22Rv1 (cell line): Measurements from ENCODE around the gene PPP1R1B.

ENCODE experiments used
- H3K27ac ChIP-seq: fragments of 450-650 bp; 2 replicates; pipeline ENCODE4 v1.5.1; 2017
- ZFX ChIP-seq: fragments of 450-650 bp; IDR thresholded peaks from 2 replicates; pipeline ENCODE4 v1.6.1; 2017; ENCODE audit warnings: antibody characterized with exemption, borderline replicate concordance
- TF ChIP-seq, protein P1 (sequence below): fragments of 450-650 bp; IDR thresholded peaks from 2 replicates; pipeline ENCODE4 v1.5.1; 2017; ENCODE audit warnings: mild to moderate bottlenecking

The PPP1R1B gene

GRCh38 chr17:39591958-39592954, 34.5 kb upstream of the PPP1R1B start:
- TF ChIP-seq, protein P1, sequence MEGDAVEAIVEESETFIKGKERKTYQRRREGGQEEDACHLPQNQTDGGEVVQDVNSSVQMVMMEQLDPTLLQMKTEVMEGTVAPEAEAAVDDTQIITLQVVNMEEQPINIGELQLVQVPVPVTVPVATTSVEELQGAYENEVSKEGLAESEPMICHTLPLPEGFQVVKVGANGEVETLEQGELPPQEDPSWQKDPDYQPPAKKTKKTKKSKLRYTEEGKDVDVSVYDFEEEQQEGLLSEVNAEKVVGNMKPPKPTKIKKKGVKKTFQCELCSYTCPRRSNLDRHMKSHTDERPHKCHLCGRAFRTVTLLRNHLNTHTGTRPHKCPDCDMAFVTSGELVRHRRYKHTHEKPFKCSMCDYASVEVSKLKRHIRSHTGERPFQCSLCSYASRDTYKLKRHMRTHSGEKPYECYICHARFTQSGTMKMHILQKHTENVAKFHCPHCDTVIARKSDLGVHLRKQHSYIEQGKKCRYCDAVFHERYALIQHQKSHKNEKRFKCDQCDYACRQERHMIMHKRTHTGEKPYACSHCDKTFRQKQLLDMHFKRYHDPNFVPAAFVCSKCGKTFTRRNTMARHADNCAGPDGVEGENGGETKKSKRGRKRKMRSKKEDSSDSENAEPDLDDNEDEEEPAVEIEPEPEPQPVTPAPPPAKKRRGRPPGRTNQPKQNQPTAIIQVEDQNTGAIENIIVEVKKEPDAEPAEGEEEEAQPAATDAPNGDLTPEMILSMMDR: no peak
- TF ChIP-seq ZFX: no peak
- no peak overlapping the region for H3K27ac ChIP-seq

DNA sequence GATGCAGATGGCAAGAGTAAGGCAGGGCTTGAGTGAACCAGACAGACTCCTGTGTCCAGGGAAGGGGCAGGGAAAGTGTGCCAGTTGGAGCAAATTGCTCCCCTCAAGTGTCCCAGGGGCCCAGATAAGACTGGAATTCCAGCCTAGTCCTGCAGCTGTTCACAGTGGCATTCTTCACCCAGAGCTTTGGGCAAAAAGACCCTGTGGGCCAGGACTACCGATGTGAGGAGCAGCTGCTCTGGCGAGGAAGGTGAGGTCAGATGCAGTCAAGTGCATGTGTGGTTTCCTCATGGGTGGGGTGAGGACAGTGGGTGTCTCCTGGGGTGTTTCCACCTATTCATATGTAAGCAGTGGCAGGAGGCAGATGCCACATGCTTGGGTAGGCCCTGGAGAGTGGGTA, 33.4 kb upstream of the PPP1R1B start:
- no peak overlapping the region for H3K27ac ChIP-seq
- TF ChIP-seq, protein P1: no peak
- TF ChIP-seq ZFX: no peak

GRCh38 chr17:39595294-39595693, 31.5 kb upstream of the PPP1R1B start:
- no peak overlapping the region for H3K27ac ChIP-seq
- TF ChIP-seq ZFX: no peak
- TF ChIP-seq, protein P1: no peak

- TF ChIP-seq, protein P1: no peak
- TF ChIP-seq ZFX: no peak
Observed at GRCh38 chr17:39595928-39596510, 30.7 kb upstream of the PPP1R1B start.

DNA sequence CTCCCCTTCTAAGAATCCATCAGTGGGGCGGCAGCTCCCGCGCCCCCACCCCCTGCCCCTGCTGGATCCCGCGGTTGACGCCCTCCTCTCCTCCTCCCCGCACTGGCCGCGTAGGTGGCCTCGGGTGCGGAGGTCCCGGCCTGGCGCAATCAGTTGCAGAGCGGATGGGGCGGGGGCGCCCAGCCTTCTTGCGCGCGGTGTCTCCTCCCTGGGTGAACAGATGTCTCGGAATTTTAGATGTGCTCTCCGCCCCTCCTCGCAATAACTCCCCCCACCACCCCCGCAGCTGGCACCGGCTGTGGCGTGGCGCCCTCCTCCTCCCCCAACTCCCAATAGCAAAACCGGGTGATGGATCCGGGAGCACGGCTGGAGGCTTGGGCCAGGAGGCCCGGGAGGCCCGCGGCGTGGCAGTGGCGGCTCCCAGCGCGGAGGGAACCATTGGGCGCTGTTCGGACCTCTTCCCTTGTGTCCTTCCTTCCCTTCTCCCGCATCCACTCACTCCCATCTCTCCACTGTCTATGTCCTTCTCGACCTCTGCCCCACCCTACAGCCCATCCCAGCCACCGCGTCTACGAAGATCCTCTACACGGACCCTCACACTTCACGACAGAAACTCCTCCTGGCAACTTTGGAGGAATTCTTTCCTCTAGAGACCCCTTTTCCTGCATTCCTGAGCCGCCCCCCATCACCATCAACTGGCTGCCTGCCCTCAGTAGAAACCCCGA, 30.0 kb upstream of the PPP1R1B start:
- TF ChIP-seq, protein P1: no peak
- TF ChIP-seq ZFX: no peak
- no peak overlapping the region for H3K27ac ChIP-seq

More at GRCh38 chr17:39595928-39596510, 30.7 kb upstream of the PPP1R1B start:
- H3K27ac ChIP-seq: no peak overlapping the region

GRCh38 chr17:39597372-39598046, 29.2 kb upstream of the PPP1R1B start:
- TF ChIP-seq, protein P1: no peak
- TF ChIP-seq ZFX: no peak
- no peak overlapping the region for H3K27ac ChIP-seq
